RWPE2 (cell line): ENCODE measurements around the gene ARSG.
"Not testable (repeated sequence)": the region's sequence is repeated elsewhere in the genome, so short reads cannot be mapped to it uniquely, and the experiment has no call there.

Experiments
- ATAC-seq: fragments of 200-7000 bp; cut with Tn5 transposase; 3 replicates; pipeline ENCODE4 v1.9.1; 2021; ENCODE audit warnings: low read depth
- DNase-seq: peaks from one replicate; pipeline ENCODE4 v3.0.0-alpha.2; 2020; ENCODE audit warnings: low spot score
- H3K27ac ChIP-seq: fragments of 450-650 bp; 2 replicates; pipeline ENCODE4 v1.5.1; 2017; ENCODE audit warnings: mild to moderate bottlenecking; ENCODE audit not compliant: poor library complexity, severe bottlenecking
- H3K27me3 ChIP-seq: fragments of 250-450 bp; sonication (Bioruptor Pico); 2 replicates; pipeline ENCODE4 v1.5.1; 2021; ENCODE audit warnings: mild to moderate bottlenecking, moderate library complexity; ENCODE audit not compliant: insufficient read depth, poor library complexity, severe bottlenecking
- H3K36me3 ChIP-seq: fragments of 250-450 bp; sonication (Bioruptor Pico); 2 replicates; pipeline ENCODE4 v1.5.1; 2020; ENCODE audit warnings: low read depth, mild to moderate bottlenecking, moderate library complexity
- H3K4me1 ChIP-seq: fragments of 250-450 bp; sonication (Bioruptor Pico); 2 replicates; pipeline ENCODE4 v1.5.1; 2021; ENCODE audit warnings: mild to moderate bottlenecking, moderate library complexity; ENCODE audit not compliant: insufficient read depth, poor library complexity, severe bottlenecking
- H3K4me3 ChIP-seq: fragments of 250-450 bp; sonication (Bioruptor Pico); 2 replicates; pipeline ENCODE4 v1.5.1; 2021; ENCODE audit warnings: mild to moderate bottlenecking, moderate library complexity; ENCODE audit not compliant: severe bottlenecking
- H3K9me3 ChIP-seq: fragments of 250-450 bp; sonication (Bioruptor Pico); 2 replicates; pipeline ENCODE4 v1.5.1; 2021; ENCODE audit warnings: mild to moderate bottlenecking, moderate library complexity; ENCODE audit not compliant: severe bottlenecking
- CTCF ChIP-seq: fragments of 450-650 bp; IDR thresholded peaks from one replicate; pipeline ENCODE4 v1.5.1; 2017; ENCODE audit warnings: mild to moderate bottlenecking, moderate library complexity; ENCODE audit not compliant: poor library complexity, severe bottlenecking

Gene ARSG

GRCh38 chr17:68302666-68303065 is 11.4 kb downstream of the ARSG start:
- H3K27me3 ChIP-seq, result no peaks in the 10 kb centered on the region
- ATAC-seq, result no peak

GRCh38 chr17:68304706-68305105 is 13.4 kb downstream of the ARSG start:
- Histone ChIP-seq H3K4me1 (no peaks in the 10 kb centered on the region), H3K4me3 (no peak overlapping the region), H3K9me3 (no peaks in the 10 kb centered on the region), H3K27me3 (no peaks in the 10 kb centered on the region), H3K36me3 (no peaks in the 10 kb centered on the region), H3K27ac (no peak overlapping the region)
- ATAC-seq (no peak), DNase-seq (no peak)
- no peak for TF ChIP-seq CTCF

More at GRCh38 chr17:68302666-68303065, 11.4 kb downstream of the ARSG start:
- no peak for DNase-seq
- no peak for TF ChIP-seq CTCF
- H3K4me3 ChIP-seq, result no peak overlapping the region
- H3K4me1 ChIP-seq, result no peaks in the 10 kb centered on the region
- no peaks in the 10 kb centered on the region for H3K36me3 ChIP-seq
- H3K27ac ChIP-seq, result no peak overlapping the region
- no peaks in the 10 kb centered on the region for H3K9me3 ChIP-seq

GRCh38 chr17:68305142-68305541 is 13.8 kb downstream of the ARSG start:
- no peak for ATAC-seq
- no peaks in the 10 kb centered on the region for H3K9me3 ChIP-seq
- no peak for DNase-seq
- no peaks in the 10 kb centered on the region for H3K36me3 ChIP-seq
- no peak for TF ChIP-seq CTCF
- no peaks in the 10 kb centered on the region for H3K4me1 ChIP-seq
- no peaks in the 10 kb centered on the region for H3K27me3 ChIP-seq
- no peak overlapping the region for H3K27ac ChIP-seq
- H3K4me3 ChIP-seq, result no peak overlapping the region

GRCh38 chr17:68306819-68307218 is 15.5 kb downstream of the ARSG start:
- no peak for DNase-seq
- H3K9me3 ChIP-seq, result no peaks in the 10 kb centered on the region
- no peaks in the 10 kb centered on the region for H3K36me3 ChIP-seq
- no peaks in the 10 kb centered on the region for H3K27me3 ChIP-seq
- no peak for TF ChIP-seq CTCF
- no peaks in the 10 kb centered on the region for H3K4me1 ChIP-seq
- no peak overlapping the region for H3K27ac ChIP-seq
- no peak for ATAC-seq
- H3K4me3 ChIP-seq, result no peak overlapping the region

- DNase-seq (no peak), ATAC-seq (no peak)
- Histone ChIP-seq H3K9me3 (no peaks in the 10 kb centered on the region), H3K27ac (no peak overlapping the region), H3K36me3 (no peaks in the 10 kb centered on the region), H3K4me1 (peaks cover under 1% of the 10 kb centered on the region), H3K4me3 (no peak overlapping the region), H3K27me3 (no peaks in the 10 kb centered on the region)
- no peak for TF ChIP-seq CTCF
Observed at GRCh38 chr17:68307443-68307842, 16.1 kb downstream of the ARSG start.

GRCh38 chr17:68308486-68308885 is 17.2 kb downstream of the ARSG start:
- not testable (repeated sequence) for H3K36me3 ChIP-seq, H3K4me3 ChIP-seq, DNase-seq, H3K9me3 ChIP-seq, ATAC-seq, H3K27me3 ChIP-seq, H3K27ac ChIP-seq, H3K4me1 ChIP-seq

- H3K27me3 ChIP-seq, H3K27ac ChIP-seq, H3K4me3 ChIP-seq, H3K9me3 ChIP-seq, DNase-seq, H3K4me1 ChIP-seq, ATAC-seq, H3K36me3 ChIP-seq: not testable (repeated sequence)
Observed at GRCh38 chr17:68309066-68309670, 17.9 kb downstream of the ARSG start.
